ENCODE results near the gene FOXC1.

The FOXC1 gene

GRCh38 chr6:1624851-1625781 is 15.4 kb downstream of the FOXC1 start:
- no peak for DNase-seq

DNA sequence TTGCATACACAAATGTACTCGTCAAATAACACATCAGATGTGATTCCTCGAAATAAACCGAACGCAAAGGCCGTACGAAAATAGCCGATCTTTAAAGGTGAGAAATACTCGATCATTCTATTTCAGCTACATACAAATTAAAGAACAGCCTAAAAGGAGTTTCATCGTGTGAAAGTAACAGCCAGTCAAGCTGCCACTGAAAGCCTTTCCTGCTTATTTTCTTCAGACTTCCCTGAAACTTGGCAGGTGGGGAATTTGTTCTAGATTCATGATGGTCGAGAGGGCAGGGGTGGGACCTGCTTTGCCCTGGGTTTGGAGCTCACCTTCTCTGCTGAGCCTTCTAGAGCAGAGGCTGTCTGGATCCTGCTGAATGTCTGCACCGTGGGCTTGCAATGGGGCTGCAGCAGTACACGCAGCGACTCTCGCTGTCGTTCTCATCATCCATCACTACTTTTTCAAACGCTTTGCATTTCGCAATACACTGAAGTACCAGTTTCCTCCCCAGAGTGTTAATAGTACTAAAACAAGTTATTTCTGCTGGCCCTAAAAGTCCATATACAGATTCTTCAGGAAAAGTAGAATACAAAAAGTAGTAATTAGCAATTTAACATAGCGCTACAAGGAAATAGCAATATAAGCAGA is 16.2 kb downstream of the FOXC1 start:
- no peak for DNase-seq

GRCh38 chr6:1626481-1626880 is 16.8 kb downstream of the FOXC1 start:
- no peak for DNase-seq

DNA sequence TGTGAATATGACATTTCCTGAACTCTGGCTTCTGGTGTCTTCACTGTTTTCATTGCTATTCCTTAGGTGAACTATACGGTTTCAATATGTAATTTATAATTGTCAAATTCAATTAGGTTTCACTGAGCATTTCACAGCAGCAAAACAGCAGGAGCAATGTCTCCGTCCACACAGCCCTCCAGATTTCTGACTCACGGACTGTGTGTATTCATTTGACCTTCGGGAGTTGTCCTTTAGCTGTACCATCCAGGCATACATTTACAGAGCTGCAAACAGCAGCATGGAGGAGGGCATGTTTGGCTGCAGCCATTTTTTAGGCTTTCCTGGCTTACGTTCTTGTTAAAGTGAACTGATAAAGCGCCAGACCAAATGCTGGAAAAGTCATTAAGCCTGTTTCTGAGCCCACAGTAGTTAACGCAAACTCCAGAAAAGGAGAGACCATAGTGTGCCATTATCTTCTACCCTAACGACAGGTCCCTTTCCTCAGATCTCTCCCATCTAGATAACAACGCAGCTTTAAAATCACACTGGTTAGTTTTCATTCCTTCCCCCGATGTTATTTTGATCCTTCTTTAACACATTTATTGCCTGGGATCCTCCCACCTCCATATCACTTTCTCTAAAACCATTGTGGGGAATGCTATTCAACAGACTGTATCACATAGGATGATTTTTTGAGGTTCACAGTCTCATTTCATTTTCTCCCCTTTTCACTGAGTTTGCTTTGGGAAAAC is 18.3 kb downstream of the FOXC1 start:
- no peak for DNase-seq

DNA sequence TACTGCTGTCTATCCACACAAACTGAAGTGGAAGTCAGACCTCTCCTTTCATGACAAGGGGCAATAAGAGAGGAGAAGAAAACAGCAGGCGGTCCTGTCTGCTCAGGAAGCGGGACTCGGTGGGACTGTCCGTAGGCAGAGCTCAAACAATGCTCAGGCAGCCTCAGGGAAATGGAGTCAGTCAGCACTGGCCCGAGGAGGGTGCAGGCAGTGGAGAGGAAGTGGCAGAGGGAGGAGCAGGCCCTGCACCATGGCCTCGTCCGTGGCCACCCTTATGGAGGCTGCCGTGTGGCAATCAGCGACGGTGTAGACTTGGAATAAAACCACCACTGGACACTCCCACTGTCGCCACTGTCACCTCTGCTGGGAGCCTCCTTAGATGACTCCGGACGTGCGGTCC is 19.6 kb downstream of the FOXC1 start:
- DNase-seq = no peak

DNA sequence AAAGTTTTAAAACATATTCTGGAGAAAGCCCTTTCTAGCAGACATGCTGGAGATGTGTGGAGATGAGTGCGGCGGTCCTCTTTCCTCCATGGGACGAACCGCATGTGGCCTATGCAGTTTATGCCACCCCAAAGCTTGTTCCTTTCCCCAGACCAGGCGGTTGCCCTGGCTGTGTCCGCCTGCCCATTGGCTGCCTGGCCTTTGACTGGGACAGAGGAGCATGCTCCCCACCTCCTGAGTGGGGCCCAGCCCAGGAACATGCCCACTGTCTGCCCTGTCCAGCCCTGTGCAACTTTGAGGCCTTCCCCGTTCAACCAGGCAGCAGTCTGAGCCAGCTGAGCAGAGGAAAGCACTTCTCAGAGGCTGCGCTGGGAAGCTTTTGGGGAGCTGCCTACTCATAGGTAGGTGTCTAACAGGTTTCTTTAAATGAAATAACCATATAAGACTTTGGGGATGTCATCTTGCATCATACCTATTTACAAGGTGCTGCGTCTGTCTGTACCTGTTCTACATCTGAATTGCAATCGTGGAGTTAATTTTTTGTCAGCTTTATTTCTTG is 20.6 kb downstream of the FOXC1 start:
- no peak for DNase-seq

DNA sequence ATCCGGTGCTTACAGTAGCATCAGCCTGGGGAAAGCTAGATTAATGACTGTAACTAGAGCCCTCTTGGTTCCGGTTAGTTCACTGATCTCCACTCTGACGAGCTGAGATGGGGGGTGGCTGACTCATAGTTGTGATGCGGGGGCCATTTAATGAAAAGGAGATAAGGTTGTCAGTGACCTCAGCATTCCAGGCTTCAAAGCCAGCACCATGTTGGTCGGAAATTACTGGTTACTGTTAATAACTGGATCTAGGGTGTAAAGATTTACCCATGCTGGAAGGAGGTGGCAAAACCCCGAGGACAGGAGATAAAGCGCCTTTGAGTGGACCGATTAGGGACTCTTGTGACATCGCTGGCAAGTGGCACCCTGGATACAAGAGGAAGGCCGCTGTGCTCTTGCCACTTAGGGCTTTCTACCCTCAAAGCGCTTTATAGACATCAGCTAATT is 21.1 kb downstream of the FOXC1 start:
- DNase-seq = no peak

DNA sequence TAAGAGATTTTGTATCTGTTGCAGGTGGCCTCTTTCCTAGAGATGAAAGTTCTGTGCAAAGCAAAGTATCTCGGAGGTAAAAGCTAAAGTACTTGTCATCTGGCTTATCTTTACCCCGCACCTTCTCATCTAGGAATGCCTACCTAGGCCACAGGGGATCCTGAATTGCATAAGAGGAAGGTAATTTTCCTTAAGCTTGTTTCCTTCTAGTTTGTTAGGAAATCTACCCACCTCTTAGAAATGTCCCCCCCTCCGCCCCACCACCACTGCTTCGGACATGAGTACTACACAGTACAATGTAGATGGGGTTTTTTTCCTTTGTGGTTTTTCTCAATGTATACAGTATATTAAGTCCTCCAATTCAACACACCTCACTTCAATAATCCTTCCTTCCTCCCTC is 21.5 kb downstream of the FOXC1 start:
- no peak for DNase-seq

GRCh38 chr6:1633366-1634021 is 23.8 kb downstream of the FOXC1 start:
- no peak for DNase-seq

- DNase-seq = no peak
These were observed 24.4 kb downstream of the FOXC1 start for GRCh38 chr6:1634081-1634480.

DNA sequence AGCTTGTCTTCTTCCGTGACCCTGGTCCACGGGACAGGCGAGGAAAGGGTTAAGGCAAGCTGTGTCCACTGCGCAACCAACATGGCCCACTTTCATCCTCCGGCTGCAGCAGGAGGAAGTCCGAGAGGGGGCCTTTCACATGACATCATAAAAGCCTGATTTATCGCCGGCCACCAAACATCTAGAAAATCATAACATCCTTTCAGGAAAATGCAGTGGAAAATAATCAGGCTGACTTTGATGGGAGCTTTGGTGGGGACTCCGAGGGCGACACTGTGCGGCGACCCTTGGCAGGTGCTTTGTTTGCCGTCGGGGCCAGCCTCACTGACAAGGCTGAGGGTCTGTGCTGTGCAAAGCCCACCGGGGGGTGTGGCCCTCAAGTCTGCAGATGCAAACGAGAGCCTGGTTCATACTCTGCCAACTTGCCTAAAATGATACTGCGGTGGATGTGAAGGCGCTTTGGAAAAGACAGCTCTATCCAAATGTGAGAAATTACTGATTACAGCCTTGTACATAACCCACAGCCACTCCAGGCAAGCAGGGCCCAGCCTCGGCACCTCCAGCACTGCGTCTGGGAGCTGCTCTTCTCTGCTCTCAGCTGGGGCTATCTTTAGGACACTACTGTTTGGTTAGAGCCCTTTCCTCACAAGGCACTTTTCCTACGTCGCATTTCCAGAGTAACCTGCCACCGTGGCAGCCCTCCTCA is 25.7 kb downstream of the FOXC1 start:
- DNase-seq = no peak

GRCh38 chr6:1636272-1636825 is 26.6 kb downstream of the FOXC1 start:
- no peak for DNase-seq

DNA sequence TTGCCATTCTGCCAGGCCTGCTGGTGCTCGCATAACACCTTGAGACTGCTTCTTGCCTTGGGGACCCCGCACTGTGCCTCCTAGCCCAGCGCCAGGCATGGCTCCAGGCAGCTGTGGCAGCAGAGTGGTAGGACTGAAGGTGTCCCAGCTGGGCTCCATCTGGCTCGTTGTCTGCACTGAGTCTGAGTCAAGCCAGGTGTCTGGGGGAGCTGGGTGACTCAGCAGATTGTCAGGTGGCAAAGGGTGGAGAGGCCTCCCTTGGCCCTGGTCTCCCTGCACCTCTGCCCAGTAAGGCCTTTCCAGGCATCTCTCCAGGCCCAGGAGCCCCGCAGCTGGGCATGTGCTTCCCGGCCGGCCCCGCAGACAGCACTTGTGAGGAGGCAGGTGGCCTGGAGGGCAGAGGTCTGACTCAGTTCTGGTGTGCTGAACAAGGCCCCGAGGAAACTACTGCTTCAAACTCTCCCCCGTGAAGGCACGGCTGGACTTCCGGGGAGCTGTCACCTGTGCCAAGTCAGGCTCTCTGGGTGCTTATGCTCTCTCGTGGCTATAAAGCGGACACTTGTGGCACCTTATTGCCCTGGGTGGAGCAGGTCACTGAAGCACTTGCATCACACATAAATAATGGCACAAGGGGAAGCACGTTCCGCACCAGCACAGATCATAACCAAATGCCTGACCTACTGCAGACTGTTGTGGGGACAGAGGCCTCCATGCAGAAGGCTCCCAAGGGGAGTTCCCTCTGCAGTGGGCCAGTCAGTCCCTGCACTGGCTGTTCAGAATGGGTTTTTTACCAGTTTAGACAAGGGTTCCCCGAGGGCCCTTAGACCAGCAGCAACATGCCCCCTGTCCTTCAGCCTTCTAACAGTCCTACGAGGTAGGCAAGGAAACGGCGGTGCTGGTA is 27.5 kb downstream of the FOXC1 start:
- no peak for DNase-seq

- no peak for DNase-seq
These were observed 29.7 kb downstream of the FOXC1 start for GRCh38 chr6:1639430-1639829.

- no peak for DNase-seq
These were observed 30.8 kb downstream of the FOXC1 start for GRCh38 chr6:1640476-1640875.

GRCh38 chr6:1641343-1641885 is 31.7 kb downstream of the FOXC1 start:
- DNase-seq = no peak

GRCh38 chr6:1643111-1643510 is 33.4 kb downstream of the FOXC1 start:
- DNase-seq = no peak

DNA sequence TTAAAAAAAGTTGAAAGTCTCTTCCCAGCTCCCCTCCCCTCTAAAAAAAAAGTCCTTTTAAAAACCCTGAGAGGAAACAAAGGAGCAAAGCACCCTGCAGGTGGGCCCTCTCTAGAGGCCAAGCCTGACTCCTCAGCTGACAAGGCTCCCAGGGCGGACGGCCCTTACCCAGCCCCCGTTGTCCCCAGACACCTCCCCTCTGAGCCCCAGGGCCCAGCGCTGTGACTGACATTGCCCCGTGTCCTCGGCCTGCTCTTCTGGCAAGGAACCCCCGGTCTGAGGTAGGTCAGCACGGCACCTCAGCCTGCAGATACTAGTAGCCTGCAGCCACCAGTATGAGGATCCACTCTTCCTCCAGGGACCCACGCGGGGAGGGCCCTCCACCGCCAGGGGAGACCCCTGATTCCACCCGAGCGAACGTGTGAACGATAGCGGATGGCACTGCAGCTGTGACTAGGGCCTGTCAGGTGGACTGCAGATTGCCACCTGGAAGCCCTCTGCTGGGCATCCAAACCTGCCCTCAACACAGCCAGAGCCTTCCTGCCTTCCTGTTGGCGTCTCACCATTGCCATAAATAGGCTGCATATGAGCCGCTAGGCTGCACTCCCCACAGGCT is 34.2 kb downstream of the FOXC1 start:
- no peak for DNase-seq

- DNase-seq = no peak
These were observed 34.9 kb downstream of the FOXC1 start for GRCh38 chr6:1644516-1645060.
